HG02938 (cell line): ENCODE measurements around the gene IFT43.

Source experiments
- ATAC-seq: cut with Tn5 transposase; IDR thresholded peaks from one replicate; pipeline ENCODE4 v1.9.1; 2021; ENCODE audit warnings: mild to moderate bottlenecking, moderate library complexity; ENCODE audit not compliant: unreplicated experiment

IFT43 gene

DNA sequence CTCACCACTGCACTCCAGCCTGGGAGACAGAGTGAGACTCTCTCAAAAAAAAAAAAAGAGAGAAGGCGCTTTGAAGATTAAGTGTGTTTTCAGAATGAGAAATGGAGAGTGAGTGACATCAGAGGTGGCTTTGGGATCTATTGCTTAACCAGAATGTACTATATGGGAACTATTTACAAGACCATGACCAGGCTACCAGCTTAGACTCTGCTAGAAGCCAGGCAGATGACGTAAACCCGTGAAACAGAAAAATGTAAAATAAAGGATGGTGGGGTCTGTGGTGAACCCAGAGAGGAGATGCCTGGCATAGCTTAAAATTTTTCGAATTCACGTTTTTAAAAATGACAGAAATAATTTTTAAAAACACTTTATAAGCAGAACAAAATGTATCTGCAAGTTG lies 82.0 kb downstream of the IFT43 start:
- ATAC-seq = no peak

DNA sequence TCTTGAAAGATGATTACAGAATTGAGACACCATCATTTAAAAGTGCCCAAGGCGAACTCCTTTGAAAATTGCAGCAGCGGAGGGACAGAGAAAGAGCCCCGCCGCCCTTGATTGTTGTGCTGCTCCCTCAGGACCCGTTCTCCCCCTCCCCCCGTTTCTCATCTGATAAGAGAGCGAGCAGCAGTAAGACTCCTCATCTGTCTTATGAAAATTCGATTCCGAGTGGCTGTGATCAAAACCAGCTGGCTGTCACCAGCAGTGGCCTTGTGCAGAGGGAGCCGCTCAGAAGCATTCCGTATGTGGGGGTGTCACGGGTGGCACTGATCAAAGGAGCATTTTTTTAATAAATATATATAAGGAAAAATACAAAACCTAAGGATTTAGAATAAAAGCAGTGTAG lies 88.2 kb downstream of the IFT43 start:
- ATAC-seq = no peak

DNA sequence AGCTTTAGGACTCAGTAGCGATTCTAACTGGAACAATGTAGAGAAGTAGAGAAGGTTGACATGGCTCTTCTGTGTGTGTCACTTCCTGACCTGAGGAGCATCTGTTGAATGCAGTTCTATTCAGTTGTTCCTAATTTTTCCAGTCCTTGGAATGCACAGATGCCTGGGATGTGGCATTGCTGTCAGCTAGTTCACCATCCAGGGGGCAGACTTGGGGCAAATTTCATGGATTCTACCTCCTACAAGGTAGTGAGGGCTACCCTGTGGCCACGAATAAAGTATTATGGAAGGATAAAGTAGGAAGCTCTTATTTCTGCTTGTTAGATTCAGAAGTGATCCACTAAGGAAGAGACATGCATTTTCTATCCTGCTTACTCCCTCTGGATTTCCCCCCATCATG lies 91.8 kb downstream of the IFT43 start:
- no peak for ATAC-seq

DNA sequence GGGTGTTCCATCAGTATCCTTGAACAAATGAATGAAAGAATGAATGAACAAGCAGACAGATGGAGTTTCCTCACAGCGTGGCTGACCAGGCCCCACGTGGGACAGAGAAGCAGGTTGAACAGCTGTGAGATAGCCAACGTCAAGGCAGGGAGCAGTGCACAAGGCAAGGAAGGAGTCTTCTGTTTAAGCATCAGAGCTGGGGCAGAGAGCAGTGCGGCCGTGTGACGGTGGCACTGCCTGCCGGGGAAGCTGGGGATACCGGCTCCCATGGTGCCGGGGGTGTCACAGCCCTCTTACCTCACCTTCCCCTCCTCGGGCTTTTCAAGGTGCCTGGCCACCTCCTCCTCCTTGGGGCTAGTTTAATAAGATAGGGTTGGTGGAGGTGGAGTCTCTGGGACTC lies 92.9 kb downstream of the IFT43 start:
- no peak for ATAC-seq

DNA sequence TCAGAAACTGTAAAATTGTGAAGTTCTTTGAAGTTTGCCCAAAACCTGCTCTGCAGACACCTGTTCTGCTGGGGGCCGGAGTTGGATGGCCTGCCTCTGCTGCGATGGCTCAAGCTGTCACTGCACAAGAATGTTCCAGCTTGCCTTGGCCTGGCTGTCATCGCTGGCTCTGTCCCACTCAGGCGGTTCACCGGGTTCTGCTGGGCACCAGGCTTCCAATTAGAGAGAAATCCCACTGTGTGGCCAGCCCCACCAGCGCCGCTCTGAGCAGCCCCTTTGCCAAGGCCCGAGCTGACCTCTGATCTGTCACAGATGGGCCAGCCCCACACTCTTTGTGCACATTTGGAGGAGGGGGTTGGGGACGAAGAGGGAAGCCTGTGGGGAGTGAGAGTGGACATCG lies 94.5 kb downstream of the IFT43 start:
- no peak for ATAC-seq

DNA sequence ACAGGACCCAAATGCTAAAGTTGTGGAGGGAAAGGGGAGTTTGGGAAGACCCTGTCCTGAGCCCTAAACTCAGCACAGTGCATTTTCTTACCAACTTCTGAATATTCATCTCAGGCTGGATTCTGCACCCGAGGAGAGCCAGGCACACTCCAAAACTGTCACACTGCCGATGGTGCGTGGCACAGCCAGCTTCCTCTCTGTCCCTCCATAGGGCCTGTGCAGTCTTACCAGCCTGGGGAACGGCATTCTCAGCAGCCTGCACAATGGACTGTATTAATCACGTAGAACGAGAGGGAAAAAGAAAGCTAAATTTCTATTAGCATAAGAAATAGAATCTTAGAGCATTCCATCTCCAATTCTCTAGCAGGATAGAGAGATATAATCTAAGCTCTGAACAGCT lies 94.9 kb downstream of the IFT43 start:
- no peak for ATAC-seq

DNA sequence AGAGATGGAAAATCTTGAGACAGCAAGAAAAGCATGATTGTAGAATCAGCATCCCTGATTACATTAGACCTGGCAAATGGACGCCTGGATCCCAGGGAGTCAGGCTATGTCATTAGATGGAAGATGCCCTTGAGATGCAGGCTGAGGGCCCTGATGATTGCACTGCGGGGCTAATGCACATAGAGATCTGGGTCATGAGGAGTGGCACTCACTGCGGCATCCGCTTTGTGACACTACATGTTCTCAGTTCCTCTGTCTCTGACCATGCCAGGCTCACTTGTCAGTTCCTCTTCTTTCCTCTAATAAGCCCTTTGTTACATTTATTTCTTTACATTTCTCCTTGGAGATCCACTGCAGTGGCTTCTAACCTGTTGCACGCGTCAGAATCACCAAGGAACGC lies 96.1 kb downstream of the IFT43 start:
- no peak for ATAC-seq

DNA sequence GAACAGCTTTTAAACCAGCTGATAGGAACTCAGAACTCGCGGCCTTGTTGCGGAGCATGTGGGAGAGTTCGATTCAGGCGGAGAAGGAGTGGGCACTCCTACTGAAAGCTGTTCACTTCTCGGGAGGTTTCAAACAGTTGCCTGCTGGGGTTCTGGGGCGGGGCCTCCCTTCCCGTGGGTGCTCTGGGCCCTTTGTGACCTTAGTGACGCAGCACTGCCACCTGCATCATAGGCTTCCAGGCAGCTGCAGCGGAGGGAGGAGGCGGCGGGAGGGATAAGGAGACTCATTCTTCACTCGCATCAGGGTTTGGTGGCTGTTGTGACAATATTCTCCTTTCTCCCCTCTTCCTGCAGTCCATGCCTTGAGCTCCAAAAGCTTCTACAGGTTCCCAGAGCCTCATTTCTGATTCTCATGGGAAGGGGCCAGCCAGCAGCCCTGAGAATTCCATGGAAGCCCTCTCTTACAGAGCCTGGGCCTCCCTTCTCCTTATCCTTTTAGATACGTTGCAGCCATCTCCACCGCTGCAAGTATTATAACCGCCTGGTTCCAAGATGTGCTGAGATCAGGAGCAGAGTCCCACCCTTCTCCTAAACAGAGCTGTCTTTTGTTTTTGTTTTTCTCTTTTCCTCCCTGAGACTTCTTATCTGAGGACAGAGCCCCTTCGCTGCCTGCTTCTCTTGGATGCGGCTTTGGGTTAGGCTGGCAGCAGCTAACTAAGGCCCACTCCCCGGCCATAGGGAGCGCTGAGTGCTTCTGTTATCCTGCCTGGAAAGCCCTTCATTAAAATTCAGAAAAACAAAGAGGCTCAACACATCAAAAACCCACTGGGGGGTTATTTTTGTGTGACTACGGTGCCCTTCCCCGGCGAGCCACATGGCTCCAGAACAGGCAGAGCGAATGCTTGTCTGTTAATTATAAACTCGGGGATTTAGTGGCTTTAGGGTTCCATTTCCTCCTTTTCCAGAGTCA lies 98.5 kb downstream of the IFT43 start:
- ATAC-seq = no peak

DNA sequence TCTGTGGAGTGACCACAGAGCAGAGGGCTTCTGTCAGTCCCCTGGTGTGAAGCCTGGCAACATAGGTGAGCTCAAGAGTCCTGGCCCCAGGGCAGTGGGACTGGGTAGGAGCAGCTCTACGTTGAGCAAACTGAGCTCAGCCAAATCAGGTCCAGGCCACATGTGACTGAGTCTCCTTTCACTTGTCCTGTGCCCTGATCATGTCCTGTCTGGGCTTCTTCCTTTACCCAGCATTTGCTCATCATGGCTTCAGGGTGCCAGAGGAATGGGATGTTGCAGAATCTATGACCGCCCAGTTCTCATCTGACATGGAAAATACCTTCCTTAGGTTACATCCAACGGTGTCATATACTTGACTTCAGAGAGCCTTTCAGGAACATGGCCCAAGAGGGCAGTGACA lies 99.8 kb downstream of the IFT43 start:
- ATAC-seq = no peak

DNA sequence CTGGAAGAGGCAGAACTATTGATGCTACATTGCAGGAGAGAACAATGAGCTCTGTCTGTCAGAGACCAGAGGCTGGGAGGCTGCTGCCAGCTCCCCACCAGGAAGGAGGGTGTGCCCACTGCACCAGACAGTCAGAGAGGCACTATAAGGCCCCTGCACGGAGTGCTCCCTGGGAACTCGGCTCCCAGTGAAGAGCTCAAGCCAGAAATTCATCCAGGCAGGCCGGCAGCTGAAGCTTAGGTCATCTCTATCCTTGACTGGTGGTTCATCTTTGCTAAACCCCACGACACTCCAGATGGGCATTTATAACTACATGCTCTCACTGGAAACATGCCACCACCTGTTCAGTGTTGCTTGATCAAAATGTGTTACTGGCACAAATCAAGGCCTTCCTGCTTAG lies 101.1 kb downstream of the IFT43 start:
- ATAC-seq = no peak

DNA sequence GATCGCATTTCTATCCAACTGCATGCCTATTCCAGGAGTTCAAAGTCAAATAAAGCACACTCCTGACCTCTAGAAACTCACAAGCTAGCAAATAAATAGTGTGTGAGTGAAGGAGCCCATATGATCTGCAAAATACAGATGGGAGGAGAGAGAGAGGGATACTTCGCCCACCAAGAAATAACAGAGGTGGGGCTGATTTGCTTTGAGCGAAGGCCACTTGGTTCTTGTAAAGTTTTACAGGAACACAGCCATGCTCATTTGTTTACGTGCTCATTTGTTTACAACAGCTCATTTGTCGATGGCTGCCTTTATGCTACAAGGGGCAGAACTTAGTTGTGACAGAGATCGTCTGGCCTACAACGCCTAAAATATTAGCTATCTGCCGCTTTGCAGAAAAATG lies 102.8 kb downstream of the IFT43 start:
- ATAC-seq = no peak

DNA sequence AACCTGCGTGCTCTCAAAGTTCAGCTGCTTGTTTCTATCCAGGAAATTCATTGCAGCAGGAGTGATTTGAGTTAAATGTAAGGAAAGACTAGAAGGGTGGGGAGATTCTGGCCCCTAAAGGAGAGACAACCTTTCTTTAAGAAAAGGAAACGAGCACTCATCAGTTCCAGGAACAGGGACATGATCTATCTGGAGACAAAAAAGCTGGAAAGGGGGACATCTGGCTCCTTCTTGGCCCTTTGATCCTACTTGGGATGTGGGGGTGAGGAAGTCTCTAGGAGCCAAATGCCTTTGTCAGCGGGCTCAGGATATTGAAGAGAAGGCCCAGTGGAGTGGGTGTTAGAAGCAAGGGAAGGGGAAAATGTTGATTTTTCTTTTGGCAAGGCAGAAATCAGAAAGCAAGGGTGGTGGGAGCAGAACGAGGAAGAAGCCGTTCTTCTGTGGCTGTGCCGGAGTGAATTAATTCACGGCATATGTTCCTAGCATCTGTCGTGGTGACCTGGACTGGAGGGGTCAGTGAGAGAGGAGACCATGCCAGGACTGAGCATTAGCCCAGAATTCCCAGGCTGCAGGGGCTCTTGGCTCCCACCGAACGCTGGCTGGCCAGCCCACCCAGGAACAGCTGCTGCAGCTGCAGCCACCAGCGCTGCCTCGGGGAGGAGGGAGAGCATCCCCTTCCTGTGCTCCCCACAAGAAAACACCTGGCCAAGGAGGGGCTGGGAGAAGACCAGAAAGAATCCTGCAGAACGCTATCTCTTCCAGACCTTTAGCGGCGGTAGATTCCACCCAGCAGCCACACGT lies 103.4 kb downstream of the IFT43 start:
- no peak for ATAC-seq

DNA sequence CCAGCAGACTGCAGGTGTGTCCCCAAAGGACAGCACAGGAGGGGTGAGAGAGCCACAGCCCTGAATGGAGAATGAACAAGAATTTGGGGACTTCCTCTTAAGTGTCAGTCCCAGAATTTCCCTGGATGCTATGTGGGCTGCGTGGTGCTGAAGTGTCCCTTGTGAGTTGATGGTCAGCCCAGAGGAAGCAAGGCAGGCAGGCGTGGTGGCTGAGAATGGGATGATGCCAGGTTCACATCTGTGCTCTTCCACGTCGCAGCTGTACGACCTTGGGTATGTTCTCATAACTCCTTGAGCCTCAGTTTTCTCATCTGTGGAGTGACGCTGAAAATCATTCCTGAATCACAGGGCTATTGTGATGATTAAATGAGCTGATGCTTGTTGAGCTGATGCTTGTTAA lies 104.0 kb downstream of the IFT43 start:
- ATAC-seq = no peak

DNA sequence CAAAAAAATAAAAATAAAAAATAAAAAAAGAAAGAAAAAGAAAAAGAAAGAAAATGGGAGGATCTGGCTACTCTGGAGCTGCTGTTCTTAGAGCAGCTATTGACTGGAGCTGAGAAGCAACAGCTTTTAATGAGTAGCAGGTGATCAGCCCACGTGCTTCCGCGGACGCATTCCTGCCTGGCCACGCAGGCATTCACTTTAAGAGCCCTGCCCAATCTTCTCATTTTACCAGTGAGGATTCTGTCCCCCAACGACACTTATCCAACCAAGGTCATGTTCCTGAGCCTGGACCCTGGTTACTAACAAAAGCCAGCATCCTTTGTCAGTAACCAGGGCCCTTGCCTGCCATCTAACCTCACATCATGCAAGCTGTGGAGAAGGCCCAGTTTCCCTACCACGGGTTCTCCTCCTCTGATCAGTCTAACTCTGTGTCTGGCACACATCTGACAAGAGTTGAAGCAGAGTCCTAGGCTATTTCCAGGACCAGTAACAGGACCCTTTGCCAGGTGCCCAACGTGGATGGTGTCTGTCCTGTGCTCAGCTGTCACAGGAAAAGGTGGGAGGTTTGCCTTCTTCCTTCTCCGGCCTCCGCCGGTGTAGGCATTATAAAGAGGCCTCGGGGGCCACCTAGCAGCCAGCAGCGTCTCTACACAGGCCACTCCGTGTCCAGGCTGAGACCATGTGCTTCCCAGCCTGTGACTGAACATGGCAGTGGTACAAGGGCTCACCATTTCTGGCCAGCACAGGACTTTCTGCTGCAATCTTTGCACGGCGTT lies 105.2 kb downstream of the IFT43 start:
- no peak for ATAC-seq

DNA sequence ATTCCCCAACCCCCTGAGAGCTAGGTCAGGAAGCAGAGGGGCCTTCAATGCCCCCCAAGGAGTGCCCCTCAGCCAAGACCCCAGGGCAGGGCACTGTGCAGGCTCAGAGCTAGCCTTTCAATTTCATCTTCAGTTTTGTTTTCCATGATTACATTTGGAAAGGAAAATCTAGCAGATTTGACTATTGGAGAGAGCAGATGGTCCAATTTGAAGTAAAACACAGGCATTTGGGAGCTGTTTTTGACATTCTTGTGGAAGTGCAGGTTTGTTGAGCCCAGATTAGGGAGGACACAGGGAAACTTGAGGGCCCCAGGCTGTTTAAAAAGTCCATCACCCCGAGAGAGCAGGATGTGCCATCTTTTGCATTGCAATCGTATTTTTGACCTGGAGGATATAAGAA lies 107.5 kb downstream of the IFT43 start:
- ATAC-seq = no peak

DNA sequence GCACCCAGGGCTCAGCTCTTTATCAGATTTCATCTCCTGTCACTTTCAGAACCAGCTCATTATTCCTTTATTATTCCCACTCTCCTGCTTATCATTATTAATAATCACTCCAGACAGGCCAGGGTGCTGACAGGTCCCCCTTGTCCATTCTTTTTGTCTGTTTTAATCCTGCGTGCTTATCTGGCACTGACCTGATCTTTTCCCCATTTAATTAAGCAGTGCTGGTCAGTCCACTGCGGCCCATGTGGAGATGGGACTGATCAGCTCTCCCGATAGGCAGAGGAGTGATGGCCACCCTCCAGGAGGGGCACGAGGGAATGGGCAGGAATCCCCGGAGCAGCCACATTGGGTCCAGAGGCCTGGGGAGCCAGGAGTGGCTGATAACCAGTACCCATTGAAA lies 110.7 kb downstream of the IFT43 start:
- no peak for ATAC-seq

DNA sequence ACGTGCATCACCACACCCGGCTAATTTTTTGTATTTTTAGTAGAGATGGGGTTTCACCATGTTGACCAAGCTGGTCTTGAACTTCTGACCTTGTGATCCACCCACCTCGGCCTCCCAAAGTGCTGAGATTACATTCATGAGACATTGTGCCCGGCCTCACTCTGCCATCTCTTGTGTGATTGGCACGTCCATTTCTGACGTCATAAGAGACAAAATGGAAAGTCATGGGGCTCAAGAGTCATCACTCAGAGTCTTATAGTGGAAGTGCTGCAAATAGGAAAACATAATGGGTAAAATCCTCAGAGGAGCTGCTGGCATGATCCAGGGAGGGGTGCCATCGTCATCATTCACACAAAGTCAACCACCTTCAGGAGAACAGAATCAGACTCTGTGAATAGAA lies 112.0 kb downstream of the IFT43 start:
- ATAC-seq = no peak

DNA sequence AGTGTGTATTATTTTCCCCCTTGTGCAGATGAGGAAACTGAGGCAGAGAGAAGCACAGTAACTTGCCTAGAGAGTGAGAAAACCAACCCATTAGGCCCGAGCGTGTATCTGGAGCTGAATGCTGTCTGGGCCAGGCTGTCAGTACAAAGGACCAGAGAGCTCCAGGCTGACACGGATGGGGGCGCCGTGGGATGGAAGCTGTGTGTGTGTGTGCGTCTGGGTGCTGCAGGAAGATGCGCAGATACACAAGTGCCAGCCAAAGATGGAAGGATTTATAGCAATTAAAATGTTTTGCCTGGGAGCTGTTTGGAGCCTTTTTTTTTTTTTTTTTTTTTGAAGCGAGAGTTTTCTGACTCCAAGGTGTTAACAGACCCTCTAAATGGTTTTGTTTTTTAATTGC lies 112.5 kb downstream of the IFT43 start:
- no peak for ATAC-seq

DNA sequence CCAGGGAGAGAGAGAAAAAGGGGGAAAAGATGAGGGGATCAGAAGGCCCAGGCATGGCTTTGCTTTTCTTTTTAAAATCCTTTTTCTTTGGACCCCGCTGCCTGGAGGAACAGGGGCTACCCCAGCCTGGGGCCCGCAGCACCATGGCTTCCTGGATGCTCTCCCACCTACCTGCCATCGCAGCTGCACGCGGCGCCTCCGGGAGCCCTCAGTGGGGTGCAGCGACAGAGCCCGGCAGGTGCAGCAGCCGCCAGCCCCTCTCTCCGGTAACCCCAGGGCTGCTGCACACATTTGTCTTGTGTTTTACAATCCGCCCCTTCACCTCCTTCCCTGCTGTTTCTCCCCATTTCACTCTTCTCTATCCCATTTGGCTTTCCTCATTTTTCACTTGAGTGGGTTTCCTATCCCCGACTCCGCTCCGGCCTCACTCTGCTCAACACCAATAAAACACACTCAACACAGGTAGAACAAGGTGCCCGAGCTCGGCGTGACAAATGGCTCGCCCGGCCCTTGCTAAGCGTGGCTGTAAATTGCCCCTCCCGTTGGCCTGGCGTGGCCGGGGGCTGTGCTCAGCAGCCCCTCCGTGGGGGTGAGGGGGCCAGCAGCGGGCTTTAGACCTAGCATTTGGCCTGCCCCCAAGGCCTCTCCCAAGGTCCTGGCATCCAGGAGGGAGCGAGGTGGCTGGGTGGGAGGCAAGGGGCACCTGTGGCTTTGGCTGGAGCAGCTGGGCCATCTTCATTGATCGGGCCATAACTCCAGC lies 113.5 kb downstream of the IFT43 start:
- ATAC-seq = no peak

DNA sequence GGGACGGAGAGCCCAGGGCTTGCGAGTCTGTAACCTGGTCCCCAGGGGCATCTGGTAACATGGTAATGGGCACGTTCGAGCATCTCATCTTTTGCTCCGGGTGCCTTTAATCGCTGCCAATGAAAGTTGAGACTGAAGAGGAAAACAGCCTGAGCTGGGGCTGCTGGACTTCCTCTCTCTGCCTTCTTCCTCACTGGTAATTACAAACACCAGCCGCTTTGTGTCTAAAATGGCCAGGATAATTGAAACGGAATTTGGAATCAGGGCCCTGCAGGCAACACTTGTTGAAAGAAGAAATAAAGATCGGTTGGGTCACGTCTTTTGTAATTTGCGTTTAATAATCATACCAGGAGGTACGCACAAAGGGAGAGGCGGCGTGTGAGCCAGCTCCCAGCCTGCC lies 114.7 kb downstream of the IFT43 start:
- ATAC-seq = no peak
